Activated CD8-positive, alpha-beta memory T cell treated with anti-CD3 and anti-CD28 coated beads for 1 hour (primary cell): ENCODE measurements around the gene KCNJ4.

Experiments used
- DNase-seq, 2 donors: peaks; one replicate each; pipeline ENCODE4 v3.0.0-alpha.2; 2020; ENCODE audit warnings: low read depth in 1 of 2; ENCODE audit errors: extremely low read depth in 1 of 2

Gene KCNJ4

GRCh38 chr22:38455076-38455529 lies at the start of gene KCNJ4:
Gene KCNJ4 (minus strand): TSS chr22:38455199. CDS start chr22:38428132, 27,067 bp downstream.
- DNase-seq = no peak

GRCh38 chr22:38503021-38503420 lies 48.0 kb upstream of the KCNJ4 start:
- no peak for DNase-seq

GRCh38 chr22:38501797-38502672 lies 47.0 kb upstream of the KCNJ4 start:
- DNase-seq = no peak

GRCh38 chr22:38497869-38498268 lies 42.9 kb upstream of the KCNJ4 start:
- no peak for DNase-seq

GRCh38 chr22:38494939-38495338 lies 39.9 kb upstream of the KCNJ4 start:
- no peak for DNase-seq

- no peak for DNase-seq
These were observed 39.5 kb upstream of the KCNJ4 start for GRCh38 chr22:38494498-38494897.

GRCh38 chr22:38491707-38492348 lies 36.8 kb upstream of the KCNJ4 start:
- DNase-seq = no peak

GRCh38 chr22:38490915-38491314 lies 35.9 kb upstream of the KCNJ4 start:
- DNase-seq = no peak

GRCh38 chr22:38490475-38490874 lies 35.5 kb upstream of the KCNJ4 start:
- no peak for DNase-seq

- DNase-seq = no peak
These were observed 34.7 kb upstream of the KCNJ4 start for GRCh38 chr22:38489561-38490145.

GRCh38 chr22:38489142-38489541 lies 34.1 kb upstream of the KCNJ4 start:
- no peak for DNase-seq

GRCh38 chr22:38487946-38488345 lies 32.9 kb upstream of the KCNJ4 start:
- no peak for DNase-seq

GRCh38 chr22:38485783-38486182 lies 30.8 kb upstream of the KCNJ4 start:
- DNase-seq = no peak

GRCh38 chr22:38484244-38484643 lies 29.2 kb upstream of the KCNJ4 start:
- DNase-seq = no peak

- no peak for DNase-seq
These were observed 27.8 kb upstream of the KCNJ4 start for GRCh38 chr22:38482662-38483308.

GRCh38 chr22:38481871-38482332 lies 26.9 kb upstream of the KCNJ4 start:
- DNase-seq = no peak

GRCh38 chr22:38481162-38481870 lies 26.3 kb upstream of the KCNJ4 start:
- DNase-seq = no peak

GRCh38 chr22:38479096-38479837 lies 24.3 kb upstream of the KCNJ4 start:
- DNase-seq = no peak

GRCh38 chr22:38477585-38477984 lies 22.6 kb upstream of the KCNJ4 start:
- DNase-seq = no peak
